ENCODE results near the gene CDKL5.
"Not testable (repeated sequence)": the region's sequence is repeated elsewhere in the genome, so short reads cannot be mapped to it uniquely, and the experiment has no call there.

The CDKL5 gene

DNA sequence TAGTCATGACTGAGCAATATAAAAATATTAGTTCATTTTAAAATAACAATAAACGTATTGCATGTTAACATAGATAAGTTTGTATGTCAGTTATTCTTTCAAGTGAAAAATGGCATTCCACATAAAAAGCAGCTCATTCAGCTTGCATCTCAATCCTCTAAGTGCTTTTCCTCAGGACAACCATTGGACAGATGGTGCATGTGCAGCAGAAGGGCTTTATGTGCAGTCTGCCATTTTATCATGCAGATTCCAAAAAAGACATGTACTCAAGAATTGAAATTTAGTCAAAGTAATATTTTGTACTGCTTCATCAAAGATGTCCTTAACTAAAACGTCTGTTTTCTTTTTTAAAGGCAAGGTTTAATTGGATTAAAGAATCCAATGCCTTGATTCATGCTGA lies 153.1 kb downstream of the CDKL5 start:
- no peak for DNase-seq

DNA sequence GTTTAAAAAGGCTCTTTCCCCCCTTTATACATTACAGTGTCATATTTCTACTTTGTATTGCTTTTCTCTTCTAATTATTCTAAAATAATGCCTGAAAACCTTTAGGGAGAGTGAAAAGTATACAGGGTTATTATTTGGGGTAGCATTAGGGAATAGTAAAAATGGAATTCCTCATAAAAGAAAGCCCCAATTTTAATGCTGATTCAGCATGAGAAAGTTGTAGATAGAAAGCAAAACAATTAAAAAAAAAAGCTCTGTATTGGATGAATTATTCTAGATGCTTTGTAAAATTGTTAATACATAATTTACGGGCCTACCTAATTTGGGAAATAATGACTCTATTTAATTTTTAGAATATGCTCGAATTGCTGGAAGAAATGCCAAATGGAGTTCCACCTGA lies 154.1 kb downstream of the CDKL5 start:
- no peak for DNase-seq

DNA sequence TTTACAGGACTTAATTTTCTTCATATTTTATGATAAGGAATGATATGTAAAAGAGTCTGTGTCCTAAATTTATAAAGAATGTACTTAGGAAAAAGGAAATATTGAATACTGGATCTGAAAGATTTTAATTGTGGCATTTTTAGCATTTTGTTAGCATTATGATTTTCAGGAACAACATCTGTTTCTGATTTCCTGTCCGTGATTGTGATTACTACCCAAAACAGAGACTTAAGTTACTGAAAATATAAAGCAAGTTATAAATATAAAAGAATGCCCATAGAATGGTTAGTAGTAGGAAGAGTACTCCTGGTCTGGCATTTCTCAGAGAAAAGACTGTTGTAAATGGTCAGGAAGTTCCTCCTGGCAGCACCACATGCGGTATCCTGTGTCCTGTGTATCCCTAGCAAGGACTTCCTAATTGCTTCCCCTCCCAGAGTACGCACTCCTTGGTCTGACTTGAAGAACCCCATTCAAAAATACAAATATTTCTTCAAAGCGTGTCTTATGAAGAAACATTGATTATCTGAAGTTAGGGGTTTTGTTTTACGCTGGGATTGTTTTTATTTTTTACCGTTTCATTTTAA lies 157.6 kb downstream of the CDKL5 start:
- DNase-seq = no peak

DNA sequence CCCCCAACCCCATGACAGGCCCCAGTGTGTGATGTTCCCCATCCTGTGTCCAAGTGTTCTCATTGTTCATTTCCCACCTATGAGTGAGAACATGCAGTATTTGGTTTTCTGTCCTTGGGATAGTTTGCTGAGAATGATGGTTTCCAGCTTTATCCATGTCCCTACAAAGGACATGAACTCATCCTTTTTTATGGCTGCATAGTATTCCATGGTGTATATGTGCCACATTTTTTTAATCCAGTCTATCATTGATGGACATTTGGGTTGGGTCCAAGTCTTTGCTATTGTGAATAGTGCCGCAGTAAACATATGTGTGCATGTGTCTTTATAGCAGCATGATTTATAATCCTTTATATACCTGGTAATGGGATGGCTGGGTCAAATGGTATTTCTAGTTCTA lies 163.9 kb downstream of the CDKL5 start:
- not testable (repeated sequence) for DNase-seq

DNA sequence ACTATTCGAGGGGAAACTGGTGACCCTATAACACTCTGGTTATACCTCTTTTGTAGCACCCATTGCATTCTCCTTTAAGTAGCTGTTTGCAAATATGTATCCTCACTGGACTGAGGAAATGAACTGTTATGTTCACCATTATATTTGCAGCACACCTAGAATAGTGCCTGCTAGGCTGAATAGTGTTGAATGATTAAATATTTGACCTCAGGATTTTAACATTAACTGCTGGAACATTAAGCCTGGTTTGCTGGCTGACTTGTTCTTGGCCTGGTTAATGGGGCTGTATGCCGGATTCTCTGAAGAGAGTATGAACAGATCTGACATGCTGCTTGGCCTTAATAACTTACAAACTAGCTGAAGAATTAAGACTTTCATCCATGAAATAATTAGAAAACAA lies 166.4 kb downstream of the CDKL5 start:
- no peak for DNase-seq

DNA sequence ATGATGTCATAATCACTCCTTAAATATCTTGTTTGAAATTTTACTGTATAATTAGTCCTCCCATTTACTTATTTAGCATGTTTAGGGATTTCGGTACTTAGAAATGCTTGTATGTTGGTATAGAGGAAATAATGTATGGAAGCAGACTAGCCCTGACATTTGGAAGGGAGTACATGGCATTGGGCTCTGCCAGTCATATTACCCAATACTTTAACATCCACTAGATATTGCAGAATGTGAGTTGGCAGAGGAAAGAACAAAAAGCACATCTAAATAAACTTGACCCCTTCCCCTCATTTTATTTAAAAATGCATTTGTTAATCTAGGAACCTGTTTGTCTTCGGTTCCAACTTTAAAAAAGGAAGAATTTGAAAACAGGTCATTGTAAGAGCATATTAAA lies 168.7 kb downstream of the CDKL5 start:
- no peak for DNase-seq

DNA sequence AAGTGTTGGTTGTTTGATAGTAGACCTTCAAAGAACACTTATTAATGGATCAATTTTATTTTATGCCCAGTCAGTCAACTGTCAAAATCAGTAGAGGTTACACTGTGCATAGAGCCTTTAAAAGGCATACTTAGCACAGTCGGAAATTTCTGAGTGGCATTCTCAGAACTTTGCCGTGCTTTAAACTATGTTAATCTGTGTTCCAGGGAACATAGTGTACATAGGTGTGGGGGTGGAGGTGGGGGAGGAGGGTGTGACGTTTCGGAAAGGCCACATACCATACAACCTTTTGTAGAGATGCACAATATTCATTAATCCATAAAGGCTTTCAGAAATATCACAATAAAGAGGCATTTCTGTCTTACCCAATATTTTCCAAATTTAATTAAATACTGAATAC lies 170.7 kb downstream of the CDKL5 start:
- DNase-seq = no peak

DNA sequence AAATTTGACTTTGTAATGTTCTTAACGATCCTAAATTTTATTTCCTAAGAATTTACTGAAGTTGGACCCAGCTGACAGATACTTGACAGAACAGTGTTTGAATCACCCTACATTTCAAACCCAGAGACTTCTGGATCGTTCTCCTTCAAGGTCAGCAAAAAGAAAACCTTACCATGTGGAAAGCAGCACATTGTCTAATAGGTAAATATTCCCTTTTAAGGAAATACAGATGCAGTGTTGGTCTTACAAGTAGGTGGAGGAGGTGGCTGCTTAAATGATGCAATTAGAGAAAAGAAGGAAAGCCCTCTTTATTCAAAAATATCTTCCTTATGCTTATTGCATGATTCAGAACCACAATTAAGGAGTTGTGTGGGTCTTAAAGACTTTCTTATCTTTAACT lies 173.0 kb downstream of the CDKL5 start:
- DNase-seq = no peak

DNA sequence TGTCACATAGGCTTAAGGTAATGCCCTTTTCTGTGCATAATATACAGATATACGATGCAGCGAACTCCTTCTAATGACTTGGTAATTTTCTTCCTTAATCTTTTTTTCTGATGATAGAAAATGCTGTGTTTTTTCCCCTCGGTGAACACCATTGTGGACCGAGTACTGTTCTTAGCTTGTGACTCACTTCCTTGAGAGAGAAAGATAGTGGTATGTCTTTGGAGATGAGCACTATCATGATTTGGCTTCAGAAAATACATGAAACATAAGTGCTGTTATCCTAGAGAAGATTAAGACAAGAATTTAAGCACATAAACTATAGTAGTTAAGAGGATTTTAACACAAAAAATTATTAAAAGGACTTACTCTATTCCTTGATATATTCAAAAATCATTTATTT lies 182.6 kb downstream of the CDKL5 start:
- no peak for DNase-seq

DNA sequence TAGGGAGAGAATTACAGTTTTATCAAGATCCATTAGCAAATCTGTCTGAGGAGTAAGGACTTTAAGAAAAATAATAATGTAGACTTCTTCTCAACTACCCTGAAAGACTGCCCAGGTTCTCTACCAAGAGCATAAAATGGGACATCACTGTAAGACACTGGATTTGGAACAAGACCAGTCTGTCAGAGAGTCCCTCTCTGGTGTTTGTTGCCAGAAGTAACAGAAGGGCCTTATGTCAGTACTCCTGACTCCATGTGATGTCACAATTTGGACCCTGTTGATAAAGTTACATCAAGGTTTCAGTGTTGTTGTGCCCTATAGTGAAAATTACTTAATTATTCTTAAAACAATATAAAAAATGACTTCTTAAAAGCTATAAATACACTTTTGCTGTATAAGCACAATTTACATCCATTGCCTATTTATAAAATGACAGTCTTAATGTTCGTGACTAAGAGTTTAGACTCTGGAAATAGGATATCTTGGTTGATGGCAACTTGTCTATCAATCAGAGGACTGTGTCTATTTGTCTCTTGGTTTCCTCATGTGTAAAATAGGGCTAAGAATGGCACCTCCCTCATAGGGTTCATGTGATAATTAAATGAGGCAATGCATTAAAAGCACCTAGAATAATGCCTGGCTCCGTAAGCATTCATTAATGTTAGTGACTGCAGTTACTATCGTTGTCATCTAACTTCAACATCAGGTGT lies 188.7 kb downstream of the CDKL5 start:
- DNase-seq = no peak

DNA sequence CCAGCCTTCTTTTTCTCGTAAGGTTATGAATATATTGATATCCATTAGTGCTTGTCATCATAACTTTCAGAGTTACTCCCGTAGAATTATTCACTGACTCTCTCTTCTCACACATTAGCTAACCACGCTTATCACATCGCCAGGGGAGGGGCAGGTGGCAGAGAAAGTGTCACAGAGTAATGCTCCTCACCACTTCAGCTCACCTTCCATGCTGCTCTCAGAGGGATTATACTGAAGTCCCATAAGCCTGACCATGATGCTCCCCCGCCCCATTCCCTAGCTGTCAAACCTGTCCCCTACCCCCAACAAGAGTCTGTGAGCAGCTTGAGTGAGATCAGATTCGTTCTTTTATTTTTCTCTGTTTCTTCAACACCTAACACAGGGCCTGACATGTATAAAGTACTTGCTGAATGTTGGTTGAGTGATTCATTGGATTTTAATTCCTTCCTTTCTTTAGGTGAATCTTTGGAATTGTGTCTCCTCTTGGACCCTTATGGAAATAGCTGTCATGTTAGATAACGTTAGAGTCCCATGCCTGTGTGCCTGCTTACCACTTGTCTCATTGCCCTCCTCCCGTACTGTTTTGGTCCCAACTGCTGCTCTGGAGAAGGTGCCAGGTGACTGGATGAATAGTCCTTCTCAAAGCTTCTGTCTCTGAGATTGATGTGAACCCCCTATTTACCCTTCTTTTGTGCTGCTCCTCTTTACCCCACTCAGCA lies 191.4 kb downstream of the CDKL5 start:
- no peak for DNase-seq

DNA sequence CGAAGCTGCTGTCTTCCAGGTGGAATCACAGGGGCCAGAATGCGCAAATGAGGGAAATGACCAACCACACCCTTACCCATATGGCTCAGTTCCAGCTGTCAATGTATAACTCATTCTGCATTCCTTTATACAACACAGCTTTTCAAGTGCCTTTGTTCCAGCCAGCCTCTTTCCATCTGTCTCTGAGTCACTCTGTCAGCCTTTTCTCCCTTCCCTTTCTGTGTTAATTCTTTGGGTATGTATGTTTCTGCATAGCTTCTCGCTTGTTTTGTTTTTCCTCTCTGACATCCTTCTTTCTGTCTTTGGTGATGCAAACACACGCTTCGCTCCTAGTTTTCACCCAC lies 192.0 kb downstream of the CDKL5 start:
- DNase-seq = no peak

DNA sequence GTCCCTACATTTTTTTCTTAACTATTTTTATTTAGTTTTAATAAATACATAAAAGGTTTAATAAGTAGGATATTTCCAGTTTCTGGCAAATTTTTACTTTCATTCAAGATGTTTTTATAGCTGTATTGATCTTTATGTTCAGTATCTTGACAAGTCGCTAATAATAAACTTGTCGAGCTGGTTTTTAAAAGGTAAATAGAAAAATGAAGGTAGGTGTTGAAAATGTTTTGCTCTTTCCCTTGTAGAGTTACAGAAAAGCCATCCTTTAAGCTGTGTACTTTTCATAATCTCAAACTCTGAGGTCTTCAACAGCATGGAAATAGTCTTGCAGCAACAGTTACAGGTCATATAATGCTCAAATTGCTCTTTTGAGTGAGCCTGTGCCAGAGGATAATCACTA lies 193.9 kb downstream of the CDKL5 start:
- DNase-seq = no peak

DNA sequence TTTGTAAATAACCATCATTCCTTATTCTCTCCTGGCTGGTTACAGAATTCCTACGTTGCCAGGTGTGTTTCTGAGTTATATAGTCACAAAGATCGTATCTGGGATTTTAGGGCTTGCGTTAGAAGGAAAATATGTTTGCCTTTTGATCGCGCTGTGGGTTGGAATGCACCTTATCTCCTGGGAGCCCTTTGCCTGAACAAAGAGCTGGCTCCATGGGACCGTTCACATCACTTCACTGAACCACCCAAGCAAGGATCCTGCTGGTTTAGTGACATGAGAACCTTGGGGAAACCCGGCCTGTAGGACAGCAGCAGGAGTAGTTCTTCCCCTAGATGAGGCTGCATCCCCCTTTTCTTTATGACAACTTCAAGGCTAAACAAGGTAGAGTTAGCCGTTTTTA lies 194.9 kb downstream of the CDKL5 start:
- no peak for DNase-seq

DNA sequence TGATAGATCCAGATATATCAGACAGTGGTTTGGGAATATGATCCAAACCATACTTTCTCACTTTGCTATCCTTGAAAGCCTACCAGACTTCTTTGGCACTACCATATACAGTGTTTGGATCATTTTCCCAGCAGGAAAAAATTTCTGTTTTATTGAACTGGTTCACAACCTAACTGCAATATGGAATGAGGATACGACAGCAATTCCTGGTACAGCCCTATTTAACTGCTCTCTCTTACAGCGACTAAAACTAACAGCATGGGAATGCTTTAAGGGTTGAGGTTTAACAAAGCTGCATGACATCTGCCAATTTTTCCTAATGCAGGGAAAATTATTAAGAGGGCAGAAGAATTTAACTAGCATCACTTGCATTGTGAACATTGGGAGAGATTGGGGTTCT lies 199.2 kb downstream of the CDKL5 start:
- no peak for DNase-seq

DNA sequence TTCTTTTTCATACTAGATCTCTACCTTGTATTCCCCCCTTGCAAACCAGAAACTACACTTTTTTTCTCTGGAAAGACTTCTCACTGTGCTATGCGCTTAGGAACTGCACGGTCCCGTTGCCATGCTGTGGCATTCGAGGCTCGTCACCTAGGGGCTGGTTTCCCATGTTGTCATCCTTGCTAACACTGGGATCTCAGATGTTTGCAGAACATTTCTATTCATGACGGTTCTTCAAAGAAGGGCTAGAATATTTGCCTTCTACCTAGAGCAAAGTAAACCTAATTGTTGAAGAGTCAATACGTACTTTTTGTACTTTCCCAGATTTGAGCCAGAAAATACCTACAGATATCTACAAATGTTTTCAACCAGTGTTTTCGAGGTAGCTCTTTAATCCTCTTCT lies 205.5 kb downstream of the CDKL5 start:
- DNase-seq = no peak

DNA sequence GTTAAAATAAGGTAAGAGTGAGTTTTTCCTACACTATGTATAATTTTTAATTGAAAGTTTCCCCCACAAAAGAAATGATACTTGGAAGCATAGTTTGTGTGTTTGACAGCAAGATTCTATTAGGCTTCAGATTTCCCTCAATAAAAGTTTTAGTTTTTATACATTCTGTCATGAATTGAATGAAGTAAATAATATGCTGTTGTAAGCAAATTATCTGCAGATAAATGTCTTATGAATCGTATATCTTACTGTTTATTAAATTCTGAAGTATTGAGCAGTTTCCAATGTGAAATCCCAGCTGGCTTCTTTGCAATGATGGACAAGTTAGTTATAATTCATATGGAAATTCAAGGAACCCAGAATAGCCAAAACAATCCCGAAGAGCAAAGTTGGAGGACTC lies 213.0 kb downstream of the CDKL5 start:
- DNase-seq = no peak

DNA sequence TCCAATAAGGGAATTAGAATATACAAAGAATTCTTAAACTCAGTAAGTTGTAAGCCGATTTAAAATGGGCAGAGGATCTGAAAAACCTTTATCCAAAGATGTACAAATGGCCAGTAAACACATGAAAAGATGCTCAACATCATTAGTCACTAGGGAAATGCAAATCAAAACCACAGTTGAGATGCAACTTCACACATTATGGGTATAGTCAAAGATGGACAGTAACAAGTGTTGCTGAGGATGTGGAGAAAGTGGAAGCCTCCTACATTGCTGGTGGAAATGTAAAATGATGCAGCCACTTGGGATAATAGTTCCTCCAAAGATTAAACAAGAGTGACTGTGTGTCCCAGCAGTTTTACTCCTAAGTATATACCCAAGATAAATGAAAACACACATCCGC lies 213.9 kb downstream of the CDKL5 start:
- no peak for DNase-seq

DNA sequence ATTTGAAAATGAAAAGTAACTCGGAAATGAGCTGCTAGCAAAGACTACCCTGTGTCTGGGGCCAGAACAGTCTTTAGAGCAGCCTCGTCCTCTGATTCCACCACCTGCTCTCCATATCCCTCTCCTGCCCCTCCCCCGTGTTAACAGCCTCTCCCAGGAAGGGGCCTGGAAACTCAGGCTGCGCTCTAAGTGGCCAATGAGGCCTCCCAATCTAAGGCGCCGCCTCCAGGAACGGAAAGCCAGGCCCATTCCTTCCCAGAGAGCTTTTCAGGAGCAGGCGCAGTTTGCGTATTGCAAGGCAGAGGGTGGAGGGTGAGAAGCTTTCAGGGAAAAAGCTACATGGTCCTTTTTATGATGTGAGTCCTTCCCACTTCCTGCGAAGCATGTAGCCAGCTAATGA lies 215.3 kb downstream of the CDKL5 start:
- DNase-seq = no peak

DNA sequence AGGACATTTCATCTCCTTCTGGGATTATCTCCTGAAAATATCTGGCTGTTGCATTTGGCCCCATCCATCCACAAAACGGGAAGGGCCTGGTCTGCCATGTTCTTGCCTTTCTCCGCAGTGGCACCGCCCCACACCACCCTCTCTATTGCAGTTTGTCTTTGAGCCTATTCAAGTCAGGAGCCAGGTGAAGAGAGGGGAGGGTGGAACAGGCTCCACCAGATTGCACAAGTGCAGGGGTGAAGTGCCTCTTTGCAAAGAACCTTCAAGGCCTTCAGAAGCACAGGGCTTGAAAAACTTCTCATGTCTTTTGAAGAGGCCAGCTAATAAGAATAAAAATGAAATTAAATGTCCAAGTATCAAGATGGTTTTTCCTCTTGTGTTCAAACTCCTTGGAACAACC lies 217.8 kb downstream of the CDKL5 start:
- no peak for DNase-seq

DNA sequence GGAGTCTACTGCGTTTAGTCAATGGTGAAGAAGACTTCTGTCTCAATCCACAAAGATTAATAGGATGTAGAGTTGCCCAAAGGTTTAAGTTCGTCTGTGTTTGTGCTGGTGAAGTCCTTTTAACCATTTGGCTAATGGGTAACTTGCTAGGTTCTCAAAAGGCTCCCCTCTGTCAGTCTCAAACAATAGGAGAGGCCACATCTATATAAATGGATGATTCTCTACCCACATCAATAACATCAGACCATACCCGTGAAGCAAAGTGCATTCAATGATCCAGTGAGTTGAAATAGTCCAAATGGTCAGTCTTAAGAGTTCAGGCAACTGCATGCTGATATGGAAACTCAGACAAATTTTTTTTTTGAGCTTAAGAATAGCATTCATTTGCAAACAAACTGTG lies 218.4 kb downstream of the CDKL5 start:
- DNase-seq = no peak

DNA sequence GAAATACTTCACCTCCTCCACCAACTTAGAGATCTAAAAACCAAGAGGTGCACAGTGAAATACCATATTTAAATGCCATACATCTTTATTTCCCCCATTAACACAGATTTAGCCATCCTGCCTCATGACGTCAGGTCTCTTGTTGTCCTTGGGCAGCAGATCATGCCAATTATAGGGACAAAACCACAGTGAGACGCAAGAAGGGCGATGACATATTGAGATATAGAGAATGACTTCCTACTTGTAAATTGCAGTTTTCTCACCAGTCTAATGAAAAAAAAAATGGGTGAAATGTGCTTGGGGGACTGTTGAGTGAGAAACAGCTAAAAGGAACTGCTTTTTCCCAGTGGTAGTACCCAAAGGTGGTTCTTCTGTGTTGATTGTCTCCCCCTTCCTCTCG lies 222.2 kb downstream of the CDKL5 start:
- DNase-seq = no peak

DNA sequence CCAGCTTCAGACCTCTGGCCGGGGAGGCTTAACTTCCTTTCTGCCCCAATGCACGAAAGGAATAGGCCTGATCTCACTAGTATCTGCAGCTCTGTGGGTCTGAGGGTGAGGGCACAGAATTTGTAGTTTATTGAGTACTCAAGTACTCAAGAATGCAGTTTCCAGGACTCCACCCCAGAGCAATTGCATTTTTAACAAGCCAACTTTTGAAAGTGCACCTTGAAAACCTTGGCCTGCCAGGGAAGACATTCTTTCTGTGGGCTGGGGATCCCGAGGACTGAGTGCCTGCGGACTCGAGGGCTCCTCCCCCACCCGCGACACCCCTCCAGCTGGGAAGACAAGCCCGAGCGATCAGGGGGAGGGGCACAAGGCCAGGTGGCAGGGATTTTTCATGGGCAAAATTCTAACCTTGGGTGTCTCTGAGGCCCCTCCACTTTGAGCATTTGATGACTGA lies 224.1 kb downstream of the CDKL5 start:
- DNase-seq = no peak

DNA sequence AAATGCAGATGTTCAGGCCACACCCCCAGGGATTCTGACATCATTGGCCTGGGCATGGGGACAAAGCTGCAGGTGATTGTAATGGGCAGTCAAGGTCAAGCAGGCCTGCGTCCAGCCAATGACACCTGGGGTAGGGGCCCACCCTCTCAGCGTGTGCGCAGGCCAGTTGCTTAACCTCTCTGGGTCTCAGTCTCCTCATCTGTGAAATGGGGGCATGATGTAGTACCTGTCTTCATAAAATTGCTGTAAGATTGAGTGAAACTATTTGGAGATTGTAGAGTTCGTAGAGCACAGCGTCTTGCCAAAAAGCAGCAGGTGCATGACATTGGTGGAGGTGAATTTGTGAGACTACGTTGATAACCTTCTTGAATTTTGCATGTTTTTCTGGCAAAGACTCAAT lies 225.3 kb downstream of the CDKL5 start:
- DNase-seq = no peak

DNA sequence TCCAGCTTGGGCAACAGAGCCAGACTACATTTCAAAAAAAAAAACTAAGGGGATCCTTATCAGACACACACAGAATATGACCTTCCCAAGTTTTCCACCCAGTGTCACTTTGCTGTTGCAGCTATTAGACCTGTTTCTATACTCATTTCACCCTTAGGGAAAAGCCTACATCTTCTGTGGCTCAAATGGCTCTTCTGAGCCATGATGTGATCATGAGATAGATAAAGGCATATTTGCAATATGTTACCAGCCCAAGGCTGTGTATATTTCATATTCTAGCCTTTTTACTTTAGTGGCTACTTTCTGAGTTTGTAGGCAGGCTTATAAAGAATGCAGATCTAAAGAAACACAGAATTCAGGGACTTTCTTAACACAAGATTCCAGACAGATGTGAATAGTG lies 227.2 kb downstream of the CDKL5 start:
- DNase-seq = no peak

All from effector CD4-positive, alpha-beta T cell (primary cell).